HG03139 (cell line): ENCODE measurements around the gene SLC25A1.
"Not testable (repeated sequence)": the region's sequence is repeated elsewhere in the genome, so short reads cannot be mapped to it uniquely, and the experiment has no call there.

Experiments used
- ATAC-seq: cut with Tn5 transposase; IDR thresholded peaks from one replicate; pipeline ENCODE4 v1.9.1; 2021; ENCODE audit not compliant: unreplicated experiment

SLC25A1 gene

GRCh38 chr22:19168088-19168890 lies 10.2 kb downstream of the SLC25A1 start:
- no peak for ATAC-seq

- ATAC-seq: no peak
Measured at GRCh38 chr22:19167106-19167869, 11.2 kb downstream of the SLC25A1 start.

GRCh38 chr22:19166421-19166820 lies 12.1 kb downstream of the SLC25A1 start:
- no peak for ATAC-seq

- no peak for ATAC-seq
Measured at GRCh38 chr22:19164425-19164824, 14.1 kb downstream of the SLC25A1 start.

DNA sequence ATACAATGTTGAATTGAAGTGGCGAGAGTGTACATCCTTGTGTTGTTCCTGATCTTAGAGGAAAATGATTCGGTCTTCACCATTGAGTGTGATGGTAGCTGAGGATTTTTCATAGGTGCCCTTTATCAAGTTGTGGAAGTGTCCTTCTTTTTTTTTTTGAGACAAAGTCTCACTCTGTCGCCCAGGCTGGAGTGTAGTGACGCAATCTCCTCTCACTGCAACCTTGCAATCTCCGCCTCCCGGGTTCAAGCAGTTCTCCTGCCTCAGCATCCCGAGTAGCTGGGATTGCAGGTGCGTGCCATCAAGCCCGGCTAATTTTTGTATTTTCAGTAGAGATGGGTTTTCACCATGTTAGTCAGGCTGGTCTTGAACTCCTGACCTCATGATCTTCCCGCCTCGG lies 19.9 kb downstream of the SLC25A1 start:
- not testable (repeated sequence) for ATAC-seq

DNA sequence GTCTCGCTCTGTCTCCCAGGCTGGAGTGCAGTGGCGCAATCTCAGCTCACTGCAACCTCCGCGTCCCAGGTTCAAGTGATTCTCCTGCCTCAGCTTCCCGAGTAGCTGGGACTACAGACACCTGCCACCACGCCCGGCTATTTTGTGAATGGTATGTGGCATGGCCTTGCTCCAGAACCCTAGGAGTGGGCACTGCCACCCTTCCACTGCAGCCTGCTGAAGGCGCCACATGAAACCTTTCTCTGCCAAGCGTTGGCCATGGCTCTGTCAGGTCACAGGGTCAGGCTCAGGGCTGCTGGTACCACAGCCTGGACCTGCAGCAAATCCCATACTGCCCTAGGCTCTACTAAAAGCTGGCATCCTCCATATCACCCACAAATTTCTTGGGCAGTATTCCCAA lies 22.4 kb downstream of the SLC25A1 start:
- not testable (repeated sequence) for ATAC-seq

DNA sequence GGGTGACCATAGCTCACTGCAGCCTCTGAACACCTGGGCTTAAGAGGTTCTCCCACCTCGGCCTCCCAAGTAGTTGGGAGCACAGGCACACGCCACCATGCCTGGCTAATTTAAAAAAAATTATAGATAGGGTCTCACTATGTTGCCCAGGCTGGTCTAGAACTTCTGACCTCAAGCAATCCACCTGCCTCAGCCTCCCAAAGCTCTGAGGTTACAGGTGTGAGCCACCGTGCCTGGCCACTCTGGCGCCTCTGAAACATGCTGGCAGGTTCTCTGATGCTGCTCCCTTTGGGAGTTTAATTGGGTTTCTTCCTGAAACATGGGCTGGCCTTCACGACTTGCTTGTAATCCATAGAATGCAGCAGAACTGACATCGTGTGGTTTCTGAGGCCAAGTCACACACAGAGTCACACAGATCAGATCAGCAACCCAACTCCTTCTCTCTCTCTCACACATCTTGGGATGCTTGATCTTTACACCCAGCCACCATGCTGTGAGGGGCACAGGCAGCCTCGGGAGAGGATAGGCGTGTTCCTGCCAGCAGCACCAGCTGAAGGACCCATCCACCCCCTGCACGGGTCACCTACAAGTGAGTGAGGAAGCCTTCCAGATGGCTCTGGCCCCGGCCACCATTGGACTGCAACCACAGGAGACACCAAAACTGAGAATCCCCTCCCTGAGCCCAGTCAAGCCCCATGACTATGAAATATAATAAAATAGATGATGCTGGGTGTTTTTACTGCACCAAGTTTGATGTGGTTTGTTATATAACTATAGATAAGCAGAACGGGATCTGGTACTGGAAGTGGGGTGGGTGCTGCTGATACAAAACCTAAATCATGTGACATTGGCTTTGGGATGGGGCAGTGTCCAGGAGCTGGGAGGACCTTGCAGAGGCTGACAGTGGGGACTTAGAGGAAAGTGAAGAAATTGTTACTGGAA lies 25.3 kb downstream of the SLC25A1 start:
- no peak for ATAC-seq

GRCh38 chr22:19151329-19152191 lies 27.0 kb downstream of the SLC25A1 start:
- no peak for ATAC-seq

DNA sequence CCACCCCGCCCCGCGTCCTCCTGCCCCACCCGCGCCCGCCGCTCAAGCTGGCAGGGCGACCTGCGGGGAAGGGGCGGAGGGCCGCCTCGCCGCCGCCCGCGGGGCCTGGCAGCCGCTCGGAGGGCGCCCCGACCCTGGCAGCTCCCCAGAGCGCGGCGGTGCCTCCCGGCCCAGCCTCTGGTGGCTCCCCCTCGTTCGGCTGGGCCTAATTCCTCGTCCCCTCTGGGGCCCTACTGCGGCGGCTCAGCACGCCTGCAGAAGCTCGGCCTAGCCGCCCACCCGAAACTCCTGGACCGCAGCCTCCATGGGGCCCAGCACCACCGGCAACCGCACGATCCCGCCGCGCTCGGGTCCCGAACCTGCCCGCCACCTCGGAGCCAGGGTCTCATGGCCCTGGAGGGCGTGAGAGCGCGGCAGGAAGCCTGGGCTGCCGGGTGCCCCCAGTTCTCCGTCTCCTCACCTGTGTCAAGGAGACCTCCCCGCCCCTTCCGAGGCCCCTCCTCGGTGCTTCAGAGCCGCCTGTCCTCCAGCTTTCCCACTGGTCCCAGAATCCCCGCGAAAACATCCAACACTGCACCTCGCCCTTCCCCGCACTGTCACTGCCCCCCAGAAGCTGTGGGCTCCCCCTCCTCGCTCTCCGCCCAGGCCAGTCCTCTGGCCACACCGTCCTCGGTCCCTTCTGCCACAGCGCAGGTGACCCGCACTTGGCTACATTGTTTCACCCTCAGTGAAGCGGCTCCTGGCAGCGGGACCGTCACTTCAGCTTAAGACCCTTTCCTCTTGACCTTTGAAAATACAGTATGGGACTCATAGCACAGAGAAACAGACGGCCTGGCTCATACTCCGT lies 27.8 kb downstream of the SLC25A1 start:
- no peak for ATAC-seq

GRCh38 chr22:19149991-19150390 lies 28.5 kb downstream of the SLC25A1 start, which contains the start of gene GSC2:
Gene GSC2, minus strand, starts transcription at chr22:19150292. Its CDS starts 9 bp downstream, at chr22:19150283.
- no peak for ATAC-seq

DNA sequence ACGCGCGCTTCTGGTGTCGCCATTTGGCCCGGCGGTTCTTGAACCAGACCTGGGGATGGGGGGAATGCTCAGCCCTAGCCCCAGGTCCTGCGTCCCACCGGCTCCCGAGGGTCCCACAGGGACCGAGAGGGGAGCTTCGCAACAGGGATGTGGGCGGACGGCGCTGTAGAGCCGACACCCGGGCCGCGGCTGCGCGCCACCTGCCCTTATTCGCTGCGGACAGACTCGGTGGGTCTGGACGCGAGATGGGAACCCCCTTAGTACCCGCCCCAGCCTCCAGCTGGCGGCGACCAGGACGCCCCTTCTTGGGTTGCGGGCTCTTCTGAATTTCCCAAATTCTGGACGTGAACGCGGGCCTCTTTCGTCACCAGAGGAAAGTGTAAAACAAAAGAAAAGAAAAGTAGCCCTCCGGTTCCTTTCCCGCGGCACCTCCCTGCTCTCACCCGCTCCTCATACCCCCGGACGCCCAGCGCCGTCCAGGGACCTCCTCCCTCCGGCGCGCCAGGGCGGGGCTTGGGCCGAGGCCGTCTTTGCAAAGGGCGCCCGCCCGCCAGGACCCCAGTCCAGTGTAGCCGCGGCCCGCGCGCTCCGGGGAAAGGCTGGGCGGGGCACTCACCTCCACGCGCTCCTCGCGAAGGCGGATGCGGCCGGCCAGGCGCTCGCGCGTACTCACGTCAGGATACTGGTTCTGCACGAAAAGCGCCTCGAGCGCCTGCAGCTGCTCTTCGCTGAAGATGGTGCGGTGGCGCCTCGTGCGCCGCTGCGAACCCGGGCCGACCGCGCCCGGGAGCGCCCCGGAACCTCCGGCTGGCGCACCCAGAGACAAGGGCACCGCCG lies 29.3 kb downstream of the SLC25A1 start:
- no peak for ATAC-seq

DNA sequence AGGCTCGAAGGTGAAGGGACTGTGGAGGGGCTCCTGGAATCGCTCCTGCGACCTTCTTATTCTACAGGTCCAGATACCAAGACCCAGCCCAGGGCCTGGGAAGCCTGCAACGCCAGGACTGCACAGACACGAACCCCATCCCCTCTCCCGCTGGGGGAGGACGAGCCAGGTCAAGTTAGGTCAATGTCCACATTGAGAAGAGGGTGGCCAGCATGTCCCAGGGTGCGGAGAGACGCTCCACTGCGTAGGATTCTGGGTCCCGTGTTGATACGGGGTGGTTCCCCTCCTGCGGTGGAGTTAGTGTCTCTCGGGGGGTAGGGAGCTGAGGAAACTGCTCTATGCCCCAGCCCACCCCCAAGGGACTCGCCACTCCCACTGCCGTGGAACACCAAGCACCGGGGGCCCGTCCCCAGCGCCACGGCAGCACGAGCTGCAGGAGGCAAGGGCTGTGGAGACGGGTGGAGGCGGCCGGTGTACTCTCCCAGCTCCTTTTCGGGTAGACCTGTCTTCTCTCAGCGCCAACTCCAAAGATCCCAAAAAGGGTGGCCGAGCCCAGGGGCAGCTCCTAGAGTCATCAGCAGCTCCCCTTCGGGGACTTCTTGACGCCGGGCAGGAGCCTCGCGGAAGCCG lies 30.0 kb downstream of the SLC25A1 start:
- no peak for ATAC-seq

GRCh38 chr22:19147195-19147780 lies 31.2 kb downstream of the SLC25A1 start:
- ATAC-seq: no peak

DNA sequence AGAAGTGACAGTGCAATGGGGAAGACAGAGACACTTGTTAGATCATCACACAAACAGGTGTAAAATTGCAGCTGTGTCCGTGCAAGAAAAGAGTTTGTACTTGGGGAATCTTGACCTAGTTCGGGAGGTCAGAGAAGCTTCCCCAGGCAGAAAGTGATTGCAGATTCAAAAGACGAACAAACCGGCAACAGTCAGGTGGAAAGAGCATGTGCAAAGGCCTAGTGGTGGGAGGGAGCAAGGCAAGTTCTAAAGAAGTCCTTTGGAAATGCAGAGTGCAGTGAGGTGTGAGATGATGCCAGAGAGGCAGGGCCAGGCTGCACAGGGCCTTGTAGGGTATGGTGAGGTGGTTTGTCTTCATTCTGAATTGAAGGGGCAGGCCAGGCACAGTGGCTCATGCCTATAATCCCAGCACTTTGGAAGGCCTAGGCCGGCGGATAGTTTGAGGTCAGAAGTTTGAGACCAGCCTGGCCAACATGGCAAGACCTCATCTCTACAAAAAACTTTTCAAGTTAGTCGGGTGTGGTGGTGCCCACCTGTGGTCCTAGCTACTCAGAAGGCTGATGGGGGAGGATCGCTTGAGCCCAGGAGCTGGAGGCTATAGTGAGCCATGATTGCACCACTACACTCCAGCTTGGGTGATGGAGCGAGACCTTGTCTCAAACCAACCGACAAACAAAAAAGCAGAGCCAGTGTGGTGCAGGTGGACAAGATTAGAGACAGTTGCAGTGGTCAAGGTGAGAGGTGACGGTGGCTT lies 32.1 kb downstream of the SLC25A1 start:
- ATAC-seq: no peak

DNA sequence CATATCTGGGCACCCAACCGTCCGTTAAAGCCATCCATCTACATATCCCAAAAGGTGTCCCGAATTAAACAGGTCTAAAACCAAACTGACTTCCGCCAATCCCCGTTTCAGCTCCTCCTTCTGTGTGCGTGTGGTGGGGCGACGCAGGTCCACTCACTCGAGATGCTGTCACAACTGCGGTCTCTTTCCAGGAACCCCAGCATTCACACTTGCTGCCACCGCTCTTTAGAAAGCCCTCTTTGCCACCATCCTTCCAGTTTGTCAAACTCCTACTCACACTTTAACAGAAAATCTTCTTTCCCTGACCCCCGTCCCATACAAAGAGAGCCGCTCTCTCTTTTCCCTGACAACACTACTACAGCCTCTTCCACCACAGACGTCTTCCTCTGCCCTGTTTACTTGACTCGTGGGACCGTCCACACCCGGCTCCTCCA lies 34.6 kb downstream of the SLC25A1 start:
- ATAC-seq: no peak

DNA sequence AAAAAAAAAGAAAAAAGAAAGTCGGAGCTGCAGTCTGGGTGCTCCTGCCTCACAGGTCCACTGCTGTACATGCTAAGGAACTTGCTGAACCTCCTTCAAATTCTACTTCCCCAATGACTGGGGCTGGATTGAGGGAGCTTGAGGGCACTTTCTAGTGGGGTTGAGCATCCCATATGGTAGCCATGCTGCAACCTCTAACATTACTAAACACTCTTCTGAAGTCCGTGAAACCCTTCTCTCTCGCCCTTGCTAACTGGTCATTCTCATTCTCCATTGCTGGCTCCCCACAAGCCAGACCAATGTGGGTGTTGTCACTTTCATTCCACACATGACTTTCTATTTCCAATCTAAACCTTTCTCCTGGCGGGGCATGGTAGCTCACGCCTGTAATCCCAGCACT lies 35.3 kb downstream of the SLC25A1 start:
- no peak for ATAC-seq

GRCh38 chr22:19142394-19142793 lies 36.1 kb downstream of the SLC25A1 start:
- ATAC-seq: no peak
